GM21447 (cell line): Measurements from ENCODE around the gene GCC2.
"Not testable (repeated sequence)": the region's sequence is repeated elsewhere in the genome, so short reads cannot be mapped to it uniquely, and the experiment has no call there.

Source experiments
- ATAC-seq: cut with Tn5 transposase; IDR thresholded peaks from one replicate; pipeline ENCODE4 v1.9.1; 2021; ENCODE audit not compliant: unreplicated experiment

The GCC2 gene

GRCh38 chr2:108436976-108437375 is 12.0 kb upstream of the GCC2 start:
- ATAC-seq: no peak

DNA sequence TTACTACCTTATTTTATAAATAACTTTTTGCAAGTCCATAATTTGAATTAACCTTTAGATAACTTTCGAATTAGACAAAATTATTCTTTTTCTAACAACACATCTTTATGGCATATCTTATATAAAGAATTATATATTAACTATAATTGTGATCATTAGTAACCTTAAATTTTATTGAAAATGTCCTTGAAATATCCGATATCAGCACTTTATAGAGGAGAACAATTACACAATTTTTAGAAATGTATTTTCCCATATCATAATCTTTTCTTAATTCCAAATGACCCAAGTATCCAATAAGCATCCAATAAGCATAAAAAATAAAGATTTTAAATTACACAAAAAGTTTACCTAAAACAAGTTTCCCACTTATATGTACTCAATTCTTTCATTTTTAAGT is 7.3 kb upstream of the GCC2 start:
- ATAC-seq: no peak

DNA sequence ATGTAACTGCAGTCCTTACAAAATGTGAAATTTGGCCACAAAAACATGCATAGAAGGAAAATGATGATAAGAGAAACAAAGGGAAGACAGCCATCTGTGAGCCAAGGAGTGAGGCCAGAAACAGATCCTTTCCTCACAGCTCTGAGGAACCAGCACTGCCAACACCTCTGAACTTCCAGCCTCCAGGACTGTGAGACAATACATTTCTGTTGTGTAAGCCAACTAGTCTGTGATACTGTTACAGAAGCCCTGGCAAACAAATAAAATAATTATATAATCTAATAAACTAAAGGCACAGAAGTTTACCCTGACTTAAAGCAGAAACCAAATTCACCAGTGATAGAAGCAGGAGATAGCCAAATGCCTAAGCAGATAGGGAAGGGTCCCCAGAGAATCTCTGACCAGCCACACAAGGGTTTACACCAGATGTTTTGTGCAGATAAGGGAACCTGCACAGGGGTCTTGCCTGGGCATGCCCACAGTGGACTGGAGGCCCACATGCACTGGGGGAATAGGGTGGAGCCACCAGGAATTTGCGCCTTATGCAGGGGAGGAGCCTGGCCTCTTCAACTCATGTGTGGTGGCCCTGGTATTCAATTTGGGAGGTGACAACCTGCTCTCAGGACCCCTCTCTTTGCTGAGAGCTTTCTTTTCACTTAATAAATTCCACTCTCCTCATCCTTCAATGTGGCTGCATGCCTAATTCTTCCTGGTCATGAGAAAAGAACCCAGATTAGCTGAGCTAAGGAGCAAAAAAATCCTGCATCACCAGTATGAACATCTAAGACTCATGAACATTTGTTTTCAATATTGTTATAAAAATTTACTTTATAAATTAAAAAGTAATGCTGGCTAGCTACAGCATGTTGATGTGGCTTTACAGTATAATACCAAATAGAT is 3.8 kb upstream of the GCC2 start:
- no peak for ATAC-seq

GRCh38 chr2:108446703-108447102 is 2.3 kb upstream of the GCC2 start:
- ATAC-seq: no peak

- ATAC-seq: no peak
These were observed 894 bp upstream of the GCC2 start for GRCh38 chr2:108447947-108448677.

GRCh38 chr2:108449410-108450130 is 564 bp downstream of the GCC2 start:
- ATAC-seq: peak; percentile 31

GRCh38 chr2:108450863-108451262 is 1.9 kb downstream of the GCC2 start:
- no peak for ATAC-seq

DNA sequence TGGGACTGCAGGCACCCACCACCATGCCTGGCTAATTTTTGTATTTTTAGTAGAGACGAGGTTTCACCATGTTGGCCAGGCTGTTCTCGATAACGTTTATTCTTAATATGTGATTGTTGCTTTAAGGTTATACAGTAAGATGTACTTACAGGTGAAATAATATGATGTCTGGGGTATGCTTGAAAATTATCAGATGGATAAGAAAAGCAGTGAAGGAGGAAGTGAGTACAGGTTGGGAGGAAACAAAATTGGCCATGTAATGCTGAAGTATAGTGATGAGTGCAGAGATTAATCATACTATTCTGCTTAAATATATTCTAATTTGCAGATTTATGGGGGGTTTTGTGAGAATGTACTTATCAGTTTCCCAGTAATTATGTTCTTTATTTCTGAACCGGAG is 3.0 kb downstream of the GCC2 start:
- no peak for ATAC-seq

DNA sequence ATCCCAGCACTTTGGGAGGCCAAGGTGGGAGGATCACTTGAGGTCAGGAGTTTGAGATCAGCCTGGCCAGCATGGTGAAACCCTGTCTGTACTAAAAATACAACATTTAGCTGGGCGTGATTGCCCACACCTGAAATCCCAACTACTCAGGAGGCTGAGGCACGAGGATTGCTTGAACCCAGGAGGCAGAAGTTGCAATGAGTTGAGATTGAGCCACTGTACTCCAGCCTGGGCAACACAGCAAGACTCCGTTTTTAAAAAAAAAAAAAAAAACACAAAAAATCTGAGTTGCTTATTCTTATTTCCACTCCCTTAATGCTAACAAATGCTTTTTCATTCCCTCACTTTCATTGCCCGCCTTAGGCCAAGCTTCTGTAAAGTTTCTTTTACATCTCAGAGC is 4.5 kb downstream of the GCC2 start:
- ATAC-seq: not testable (repeated sequence)

- no peak for ATAC-seq
These were observed 5.4 kb downstream of the GCC2 start for GRCh38 chr2:108454440-108454839.

GRCh38 chr2:108455571-108455970 is 6.6 kb downstream of the GCC2 start:
- ATAC-seq: no peak

- ATAC-seq: no peak
These were observed 9.1 kb downstream of the GCC2 start for GRCh38 chr2:108458082-108458481.

DNA sequence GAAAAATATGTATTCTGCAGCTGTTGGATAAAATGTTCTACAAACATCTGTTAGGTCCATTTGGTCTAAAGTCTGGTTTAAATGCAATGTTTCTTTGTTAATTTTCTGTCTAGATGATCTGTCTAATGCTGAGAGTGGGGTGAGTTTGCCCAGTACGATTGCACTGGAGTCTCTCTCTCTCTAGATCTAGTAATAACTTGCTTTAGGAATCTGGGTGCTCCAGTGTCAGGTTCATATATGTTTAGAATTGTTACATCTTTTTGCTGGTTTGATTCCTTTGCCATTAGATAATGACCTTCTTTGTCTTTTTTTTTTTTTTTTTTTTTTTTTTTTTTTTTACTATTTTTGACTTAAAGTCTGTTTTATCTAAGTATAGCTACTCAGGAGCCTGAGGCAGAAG is 10.4 kb downstream of the GCC2 start:
- ATAC-seq: no peak

GRCh38 chr2:108460345-108461037 is 11.5 kb downstream of the GCC2 start:
- ATAC-seq: peak; percentile 92

- no peak for ATAC-seq
These were observed 28.1 kb downstream of the GCC2 start for GRCh38 chr2:108477099-108477498.

GRCh38 chr2:108485253-108485652 is 36.2 kb downstream of the GCC2 start:
- no peak for ATAC-seq

DNA sequence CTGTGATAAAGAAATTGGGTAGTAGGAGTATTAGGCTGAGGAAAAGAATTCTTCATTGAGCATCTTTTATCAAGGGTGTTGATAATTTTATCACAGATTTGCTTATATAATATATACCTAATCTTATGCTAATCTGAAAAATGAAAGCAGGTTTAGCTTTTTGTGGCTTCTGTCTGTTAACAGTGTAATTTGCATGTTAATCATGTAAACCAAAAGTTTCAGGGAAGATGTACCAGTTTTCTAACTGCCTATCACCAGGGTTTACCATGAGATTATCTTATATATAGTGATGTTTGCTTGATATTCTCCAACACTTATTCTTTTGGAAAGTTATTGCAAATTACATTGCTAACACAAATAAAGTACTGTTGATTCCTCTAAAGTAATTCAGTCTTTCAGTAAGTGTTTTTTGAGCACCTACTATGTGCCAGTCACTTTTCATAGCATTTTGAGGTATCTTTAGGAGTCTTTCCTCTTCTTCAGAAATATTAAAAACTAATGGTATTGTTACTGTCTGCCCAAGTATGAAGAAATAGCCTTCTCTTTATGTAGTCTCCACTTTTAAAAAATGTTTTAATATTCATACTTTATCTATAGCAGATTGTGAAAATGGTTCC is 41.6 kb downstream of the GCC2 start:
- ATAC-seq: no peak

- no peak for ATAC-seq
These were observed 42.8 kb downstream of the GCC2 start for GRCh38 chr2:108491848-108492247.

GRCh38 chr2:108492364-108492763 is 43.4 kb downstream of the GCC2 start:
- no peak for ATAC-seq

DNA sequence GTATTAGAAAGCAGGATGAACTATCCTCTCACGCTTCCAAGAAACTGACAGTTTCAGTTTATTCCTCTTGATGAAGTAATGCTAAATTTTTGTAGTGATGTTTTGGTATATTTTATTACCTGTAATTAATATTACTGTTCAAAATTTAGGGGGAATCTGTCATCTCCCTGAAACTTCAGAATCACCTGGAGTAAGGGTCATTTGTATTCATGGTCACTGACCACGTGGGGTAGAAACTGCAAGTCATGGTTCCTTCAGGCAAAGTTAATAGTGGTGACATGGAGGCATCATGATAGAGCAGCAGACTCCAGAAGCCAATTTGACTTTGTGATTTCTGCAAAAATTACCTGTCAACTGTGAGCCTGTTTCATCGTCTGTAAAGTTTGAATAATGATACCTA is 47.2 kb downstream of the GCC2 start:
- not testable (repeated sequence) for ATAC-seq

DNA sequence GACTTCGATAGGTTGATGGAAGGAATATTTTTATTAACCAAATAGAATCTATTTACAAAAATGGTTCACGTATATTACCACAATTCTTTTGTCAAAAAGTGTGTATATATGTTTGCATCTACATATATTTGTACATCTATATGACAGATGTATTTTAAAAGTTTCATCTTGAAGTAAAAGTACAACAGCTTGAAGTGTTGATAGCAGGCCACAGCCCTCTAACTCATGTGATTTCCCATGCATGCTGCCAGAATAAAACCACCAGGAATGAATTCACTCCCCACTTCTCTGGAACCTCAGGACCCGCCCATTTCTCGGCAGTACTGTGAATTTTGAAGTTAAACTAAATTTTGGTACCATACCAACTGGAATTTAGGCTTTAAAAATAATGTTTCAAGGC is 58.6 kb downstream of the GCC2 start:
- ATAC-seq: not testable (repeated sequence)
